H1 (cell line): ENCODE measurements around the gene CNPY3. TPM values are rescaled to one million over a fixed set of nuclear protein-coding genes. Genes with fewer than 3 reads are reported as not detected.

Experiments used
- CTCF ChIA-PET: fragments of 300-600 bp; sonication (Branson Sonifier 250); formaldehyde crosslinking; loops from one replicate; lab custom pipeline; 2021; ENCODE audit not compliant: partially characterized antibody; lab: Charles Lee
- POLR2A ChIA-PET: fragments of 300-600 bp; sonication (Branson Sonifier 250); formaldehyde crosslinking; loops from one replicate; lab custom pipeline; 2021; ENCODE audit warnings: inconsistent platforms; ENCODE audit not compliant: partially characterized antibody; lab: Charles Lee
- DNase-seq, 2 experiments: peaks; one replicate each; pipeline versions ENCODE4 v3.0.0 to v3.0.0-alpha.2; 2010 to 2022; ENCODE audit warnings: low spot score in 2 of 2, low read depth in 1 of 2, mixed read lengths in 1 of 2
- FAIRE-seq: peaks from 2 replicates; lab custom pipeline; 2011; peaks lifted over from hg19 to GRCh38; lab: Jason Lieb, UNC
- H2AFZ ChIP-seq: 2 replicates; pipeline ENCODE4 v1.8.1; 2012; ENCODE audit warnings: low read length, inconsistent platforms
- H2AK5ac ChIP-seq: 2 replicates; pipeline ENCODE4 v1.6.1; 2013; ENCODE audit warnings: low read depth, low read length
- H2BK120ac ChIP-seq: replicated peaks from 2 replicates; pipeline ENCODE3; 2013; ENCODE audit warnings: low read depth, low read length, inconsistent platforms
- H2BK12ac ChIP-seq: 2 replicates; pipeline ENCODE4 v1.6.1; 2013; ENCODE audit warnings: low read depth, low read length
- H2BK15ac ChIP-seq: 2 replicates; pipeline ENCODE4 v1.6.1; 2013; ENCODE audit warnings: low read length
- H2BK20ac ChIP-seq: 2 replicates; pipeline ENCODE4 v1.6.1; 2013; ENCODE audit warnings: low read length
- H2BK5ac ChIP-seq: 2 replicates; pipeline ENCODE4 v1.6.1; 2013; ENCODE audit warnings: low read depth, low read length
- H3K14ac ChIP-seq: 2 replicates; pipeline ENCODE4 v1.6.1; 2013; ENCODE audit warnings: inconsistent platforms; ENCODE audit not compliant: insufficient read length
- H3K18ac ChIP-seq: 2 replicates; pipeline ENCODE4 v1.6.1; 2013; ENCODE audit warnings: low read length; ENCODE audit errors: extremely low read depth
- H3K23ac ChIP-seq: 2 replicates; pipeline ENCODE4 v1.6.1; 2013; ENCODE audit warnings: inconsistent platforms; ENCODE audit not compliant: insufficient read length
- H3K23me2 ChIP-seq: 2 replicates; pipeline ENCODE4 v1.6.1; 2013; ENCODE audit warnings: low read depth, low read length
- H3K27ac ChIP-seq: 2 replicates; pipeline ENCODE4 v1.6.1; 2011; ENCODE audit warnings: low read depth, low read length, inconsistent platforms
- H3K27me3 ChIP-seq, 4 experiments: replicated peaks in 1 of 4; 1 replicate in 1 of 4; 2 replicates in 3 of 4; pipeline versions ENCODE4 v1.6.1 to v1.8.1; 2011 to 2013; ENCODE audit warnings: low read length in 3 of 4, mild to moderate bottlenecking in 3 of 4, inconsistent platforms in 2 of 4, mixed read lengths in 2 of 4, moderate library complexity in 1 of 4; ENCODE audit not compliant: control insufficient read depth in 3 of 4, insufficient read depth in 3 of 4; ENCODE audit errors: extremely low read depth in 1 of 4
- H3K36me3 ChIP-seq, 4 experiments: 2 replicates each; pipeline versions ENCODE4 v1.6.1 to v1.8.1; 2011 to 2013; ENCODE audit warnings: mild to moderate bottlenecking in 4 of 4, low read length in 3 of 4, moderate library complexity in 2 of 4, control low read depth in 1 of 4, inconsistent platforms in 1 of 4; ENCODE audit not compliant: insufficient read depth in 4 of 4, control insufficient read depth in 2 of 4
- H3K4ac ChIP-seq: replicated peaks from 2 replicates; pipeline ENCODE3; 2013; ENCODE audit warnings: low read length, low read depth, mixed read lengths, inconsistent platforms; ENCODE audit not compliant: insufficient read length
- H3K4me1 ChIP-seq, 4 experiments: replicated peaks in 1 of 4; 1 replicate in 1 of 4; 2 replicates in 3 of 4; pipeline versions ENCODE4 v1.6.1 to v1.8.1; 2011 to 2013; ENCODE audit warnings: low read length in 3 of 4, inconsistent platforms in 2 of 4, mixed read lengths in 1 of 4; ENCODE audit not compliant: insufficient read depth in 4 of 4, control insufficient read depth in 3 of 4
- H3K4me2 ChIP-seq, 2 experiments: 2 replicates each; pipeline versions ENCODE4 v1.6.1 to v1.8.1; 2011 to 2013; ENCODE audit warnings: low read depth in 2 of 2, low read length in 2 of 2, control low read depth in 1 of 2, inconsistent platforms in 1 of 2, mild to moderate bottlenecking in 1 of 2; ENCODE audit not compliant: insufficient read depth in 1 of 2
- H3K4me3 ChIP-seq, 4 experiments: fragments of 200-600, 300-600 bp in 1 of 4; sonication (generic), shearing (Covaris generic), sonication (Bioruptor Twin) in 1 of 4; 2 replicates each; pipeline versions ENCODE4 v1.5.1 to v1.8.1; 2011 to 2016; ENCODE audit warnings: low read length in 4 of 4, low read depth in 3 of 4, control low read depth in 2 of 4, inconsistent platforms in 2 of 4, mild to moderate bottlenecking in 2 of 4, mixed read lengths in 1 of 4, moderate library complexity in 1 of 4; ENCODE audit not compliant: insufficient read depth in 2 of 4; ENCODE audit errors: extremely low read depth in 1 of 4
- H3K56ac ChIP-seq: replicated peaks from 2 replicates; pipeline ENCODE3; 2013; ENCODE audit warnings: low read depth, mild to moderate bottlenecking, mixed read lengths, low read length, inconsistent platforms; ENCODE audit not compliant: insufficient read length
- H3K79me1 ChIP-seq: 2 replicates; pipeline ENCODE4 v1.6.1; 2013; ENCODE audit warnings: low read depth, low read length, control low read depth
- H3K79me2 ChIP-seq, 2 experiments: 2 replicates each; pipeline versions ENCODE4 v1.6.1 to v1.8.1; 2012 to 2013; ENCODE audit warnings: low read length in 2 of 2, mild to moderate bottlenecking in 2 of 2, inconsistent platforms in 1 of 2; ENCODE audit not compliant: insufficient read depth in 2 of 2, control insufficient read depth in 1 of 2
- H3K9ac ChIP-seq, 4 experiments: replicated peaks in 1 of 4; 1 replicate in 1 of 4; 2 replicates in 3 of 4; pipeline versions ENCODE4 v1.6.1 to v1.8.1; 2011 to 2013; ENCODE audit warnings: low read depth in 3 of 4, low read length in 3 of 4, control low read depth in 2 of 4, mild to moderate bottlenecking in 2 of 4, moderate library complexity in 2 of 4, inconsistent platforms in 1 of 4; ENCODE audit errors: extremely low read depth in 1 of 4
- H3K9me3 ChIP-seq, 2 experiments: 2 replicates each; pipeline versions ENCODE4 v1.6.1 to v1.8.1; 2012 to 2013; ENCODE audit warnings: mild to moderate bottlenecking in 2 of 2, moderate library complexity in 2 of 2, control low read depth in 1 of 2, inconsistent platforms in 1 of 2, low read depth in 1 of 2, low read length in 1 of 2, mixed read lengths in 1 of 2; ENCODE audit not compliant: insufficient read depth in 2 of 2
- H4K20me1 ChIP-seq, 2 experiments: replicated peaks in 1 of 2; 2 replicates each; pipeline versions ENCODE3 to v1.8.1; 2011 to 2013; ENCODE audit warnings: inconsistent platforms in 2 of 2, low read length in 2 of 2, mild to moderate bottlenecking in 1 of 2; ENCODE audit not compliant: insufficient read depth in 2 of 2, control insufficient read depth in 1 of 2
- H4K5ac ChIP-seq: 2 replicates; pipeline ENCODE4 v1.6.1; 2013; ENCODE audit warnings: low read length, low read depth, mixed read lengths, inconsistent platforms; ENCODE audit not compliant: insufficient read length
- H4K8ac ChIP-seq: 2 replicates; pipeline ENCODE4 v1.8.0; 2013; ENCODE audit warnings: mild to moderate bottlenecking, moderate library complexity, low read length, inconsistent platforms; ENCODE audit not compliant: insufficient read depth; ENCODE audit errors: extremely low read depth
- H4K91ac ChIP-seq: replicated peaks from 2 replicates; pipeline ENCODE3; 2013; ENCODE audit warnings: low read length, mixed read lengths, inconsistent platforms; ENCODE audit not compliant: insufficient read length
- WGBS, 2 experiments: shearing (Covaris generic) in 1 of 2; methylation state at CpG; one replicate each; pipeline versions ENCODE4 v1.1.6 to v1.1.7; 2013 to 2015; ENCODE audit warnings: low lambda C conversion rate in 2 of 2, mixed read lengths in 2 of 2, inconsistent platforms in 1 of 2, low coverage in 1 of 2, missing lambda C conversion rate in 1 of 2; ENCODE audit not compliant: insufficient replicate concordance in 2 of 2, insufficient coverage in 1 of 2, insufficient read length in 1 of 2; ENCODE audit errors: extremely low coverage in 1 of 2, missing lambda C conversion rate in 1 of 2; 5-methylcytosine and 5-hydroxymethylcytosine counted together
- polyA plus RNA-seq, 7 experiments: library from polyadenylated mRNA; depleted of rRNA in 3 of 7; stranded (reverse) in 5 of 7; unstranded in 2 of 7; fragments of >200 nt in 5 of 7; fragments of 200-250 nt in 2 of 7; gene quantifications; 1 replicate in 5 of 7; 2 replicates in 1 of 7; 4 replicates in 1 of 7; pipeline versions ENCODE4 v1.2.1 to v1.2.3, GENCODE V29; 2011 to 2013; ENCODE audit warnings: missing spikeins in 2 of 7, mixed read lengths in 2 of 7
- total RNA-seq: library from RNA; stranded (reverse); fragmentation: NEBNext Ultra II Directional; extraction: Animal tissue kit (Norgen Biotek cat#: 25700); gene quantifications from 2 replicates; pipeline ENCODE4 v1.2.1, GENCODE V29; 2021

CNPY3 gene
- total and polyA plus RNA-seq, 2 of the 8 experiments (the other 6 are each of a cell fraction or from before 2014, with no cell fraction given): 49.6 to 64.5 TPM

- H3K18ac ChIP-seq: no peak overlapping the region
- H2BK120ac ChIP-seq: no peak overlapping the region
These were observed 6.0 kb downstream of the CNPY3 start for GRCh38 chr6:42935322-42935721.

More at GRCh38 chr6:42935322-42935721, 6.0 kb downstream of the CNPY3 start:
- FAIRE-seq: no peak
- H4K20me1 ChIP-seq: peaks cover 0 to 5% of the 10 kb centered on the region in 2 experiments
- no peak overlapping the region for H2BK5ac ChIP-seq
- H3K79me2 ChIP-seq: peaks cover 0 to 46% of the 10 kb centered on the region in 2 experiments; a peak in 3 of 4 replicates
- H2BK20ac ChIP-seq: no peak overlapping the region
- H3K56ac ChIP-seq: no peak overlapping the region
- H3K23me2 ChIP-seq: peaks cover 3% of the 10 kb centered on the region
- no peak overlapping the region for H2BK12ac ChIP-seq
- H4K8ac ChIP-seq: no peak overlapping the region
- H3K4me3 ChIP-seq: no peak overlapping the region
- H3K4ac ChIP-seq: no peak overlapping the region
- no peak overlapping the region for H2AK5ac ChIP-seq
- H3K4me1 ChIP-seq: peaks cover 0 to 7% (median 4%) of the 10 kb centered on the region in 4 experiments; a peak in 4 of 7 replicates
- H2BK15ac ChIP-seq: no peak overlapping the region
- H3K36me3 ChIP-seq: peaks cover 3 to 49% (median 23%) of the 10 kb centered on the region in 4 experiments; a peak in 7 of 8 replicates
- no peak overlapping the region for H2AFZ ChIP-seq
- H4K5ac ChIP-seq: no peak overlapping the region
- CTCF ChIA-PET: interaction anchor here (0.6 to 1.3 kb wide), 3 partner anchors 10 to 45 kb away, joined by 3 to 4 read pairs (median 3); a partner anchor contains a TSS
- H3K14ac ChIP-seq: no peak overlapping the region
- no peak for DNase-seq
- no peak overlapping the region for H4K91ac ChIP-seq
- H3K23ac ChIP-seq: no peak overlapping the region
- H3K9ac ChIP-seq: no peak overlapping the region
- H3K27ac ChIP-seq: no peak overlapping the region
- H3K9me3 ChIP-seq: no peaks in the 10 kb centered on the region
- 96% methylated on average over 7 of the region's 7 CpGs; no CpG with 5 or more reads in 1 of the 2 experiments for WGBS, 2 experiments
- no peaks in the 10 kb centered on the region for H3K27me3 ChIP-seq
- POLR2A ChIA-PET: interaction anchor here (0.9 to 1.6 kb wide), 3 partner anchors 8 to 25 kb away, joined by 3 to 4 read pairs (median 4); partner anchors contain the start of gene GNMT
- H3K79me1 ChIP-seq: peaks cover 13% of the 10 kb centered on the region; the same call in 1 of the 2 replicates
- H3K4me2 ChIP-seq: no peak overlapping the region
